ENCODE results near the gene COL20A1. TPM values are rescaled to one million over a fixed set of nuclear protein-coding genes. Genes with fewer than 3 reads are reported as not detected.
"Not testable (repeated sequence)": the region's sequence is repeated elsewhere in the genome, so short reads cannot be mapped to it uniquely, and the experiment has no call there.

The COL20A1 gene
- total and polyA plus RNA-seq, 7 donors: 0.07 TPM; not detected in 6

- H3K27me3 ChIP-seq: peaks cover 13 to 99% (median 68%) of the 10 kb centered on the region in 3 donors
- H3K36me3 ChIP-seq: no peaks in the 10 kb centered on the region
- H3K9me3 ChIP-seq: no peaks in the 10 kb centered on the region
- TF ChIP-seq POLR2A (IDR thresholded peaks at IDR 0.05): no peak
- no peak for TF ChIP-seq EP300 (IDR thresholded peaks at IDR 0.05)
- TF ChIP-seq CTCF (IDR thresholded peaks at IDR 0.05): no peak
- TF ChIP-seq POLR2AphosphoS5 (IDR thresholded peaks at IDR 0.05): no peak
- H3K27ac ChIP-seq: no peak overlapping the region
- H3K4me1 ChIP-seq: no peaks in the 10 kb centered on the region
- 65 to 66% methylated on average over 12 of the region's 12 CpGs for WGBS, 2 donors
- DNase-seq: no peak
- intact Hi-C loops (cut with DNase I): no loop called here
- no peak overlapping the region for H3K4me3 ChIP-seq
Observed at GRCh38 chr20:63378626-63379025, 85.6 kb downstream of the COL20A1 start.

- no peak overlapping the region for H3K4me3 ChIP-seq
- intact Hi-C loops (cut with DNase I): no loop called here
- WGBS, 2 donors: 80 to 82% methylated on average over 11 of the region's 11 CpGs
- H3K9me3 ChIP-seq: no peaks in the 10 kb centered on the region
- peaks cover 13 to 100% (median 61%) of the 10 kb centered on the region in 3 donors for H3K27me3 ChIP-seq
- no peak for DNase-seq
- no peaks in the 10 kb centered on the region for H3K4me1 ChIP-seq
- TF ChIP-seq POLR2AphosphoS5 (IDR thresholded peaks at IDR 0.05) (no peak), CTCF (IDR thresholded peaks at IDR 0.05) (no peak)
- H3K27ac ChIP-seq: no peak overlapping the region
- no peaks in the 10 kb centered on the region for H3K36me3 ChIP-seq
Observed at GRCh38 chr20:63379296-63379695, 86.3 kb downstream of the COL20A1 start.

GRCh38 chr20:63379872-63380271 lies 86.9 kb downstream of the COL20A1 start:
- intact Hi-C loops (cut with DNase I): loop anchor here (5.0 kb wide), 1 partner anchor 68 kb away; no protein-coding TSS in a partner anchor
- not testable (repeated sequence) for H3K4me3 ChIP-seq, H3K9me3 ChIP-seq, H3K4me1 ChIP-seq, H3K27ac ChIP-seq, H3K36me3 ChIP-seq, DNase-seq
- WGBS, 2 donors: 77 to 89% methylated on average over 9 of the region's 9 CpGs
- H3K27me3 ChIP-seq: peaks cover 13 to 98% (median 56%) of the 10 kb centered on the region in 3 donors

GRCh38 chr20:63380346-63380870 lies 87.4 kb downstream of the COL20A1 start:
- WGBS, 2 donors: 89 to 94% methylated on average over 21 of the region's 21 CpGs
- intact Hi-C loops (cut with DNase I): loop anchor here (5.0 kb wide), 1 partner anchor 68 kb away; no protein-coding TSS in a partner anchor

More at GRCh38 chr20:63380346-63380870, 87.4 kb downstream of the COL20A1 start:
- Histone ChIP-seq H3K27ac (no peak overlapping the region), H3K9me3 (peaks cover 0 to 4% (median 0%) of the 10 kb centered on the region in 4 donors), H3K4me1 (no peaks in the 10 kb centered on the region), H3K36me3 (no peaks in the 10 kb centered on the region), H3K27me3 (peaks cover 13 to 92% (median 50%) of the 10 kb centered on the region in 3 donors), H3K4me3 (no peak overlapping the region)
- no peak for DNase-seq
- TF ChIP-seq POLR2AphosphoS5 (IDR thresholded peaks at IDR 0.05): no peak
- TF ChIP-seq POLR2A (IDR thresholded peaks at IDR 0.05): no peak
- TF ChIP-seq EP300 (IDR thresholded peaks at IDR 0.05): no peak
- TF ChIP-seq CTCF (IDR thresholded peaks at IDR 0.05): no peak

Measured in sigmoid colon (tissue), 7 donors.